HG03108 (cell line): ENCODE results near the gene MPPED2.

Experiments used
- ATAC-seq: cut with Tn5 transposase; IDR thresholded peaks from one replicate; pipeline ENCODE4 v1.9.1; 2021; ENCODE audit warnings: moderate library complexity; ENCODE audit not compliant: unreplicated experiment

Gene MPPED2

GRCh38 chr11:30423886-30424285 is 162.3 kb downstream of the MPPED2 start:
- ATAC-seq: no peak

GRCh38 chr11:30423279-30423648 is 162.9 kb downstream of the MPPED2 start:
- no peak for ATAC-seq

GRCh38 chr11:30422447-30423278 is 163.5 kb downstream of the MPPED2 start:
- ATAC-seq: no peak

- no peak for ATAC-seq
Measured at GRCh38 chr11:30420233-30420787, 165.8 kb downstream of the MPPED2 start.

- ATAC-seq: no peak
Measured at GRCh38 chr11:30414806-30415205, 171.3 kb downstream of the MPPED2 start.

GRCh38 chr11:30414244-30414643 is 171.9 kb downstream of the MPPED2 start:
- ATAC-seq: no peak

GRCh38 chr11:30412509-30412908 is 173.6 kb downstream of the MPPED2 start:
- ATAC-seq: no peak

GRCh38 chr11:30411383-30411782 is 174.8 kb downstream of the MPPED2 start:
- ATAC-seq: no peak

- ATAC-seq: no peak
Measured at GRCh38 chr11:30406978-30407762, 179.0 kb downstream of the MPPED2 start.

- ATAC-seq: no peak
Measured at GRCh38 chr11:30405385-30405784, 180.8 kb downstream of the MPPED2 start.

GRCh38 chr11:30404136-30404535 is 182.0 kb downstream of the MPPED2 start:
- no peak for ATAC-seq

- no peak for ATAC-seq
Measured at GRCh38 chr11:30395751-30396150, 190.4 kb downstream of the MPPED2 start.

- ATAC-seq: no peak
Measured at GRCh38 chr11:30393012-30393411, 193.1 kb downstream of the MPPED2 start.

- ATAC-seq: no peak
Measured at GRCh38 chr11:30392221-30392784, 193.8 kb downstream of the MPPED2 start.

GRCh38 chr11:30388957-30389356 is 197.2 kb downstream of the MPPED2 start:
- ATAC-seq: no peak

- no peak for ATAC-seq
Measured at GRCh38 chr11:30387891-30388861, 198.0 kb downstream of the MPPED2 start.

GRCh38 chr11:30381879-30382278 is 204.3 kb downstream of the MPPED2 start:
- no peak for ATAC-seq

GRCh38 chr11:30380846-30381245 is 205.3 kb downstream of the MPPED2 start:
- ATAC-seq: no peak

- ATAC-seq: no peak
Measured at GRCh38 chr11:30377347-30377746, 208.8 kb downstream of the MPPED2 start.

GRCh38 chr11:30370164-30370563 is 216.0 kb downstream of the MPPED2 start:
- ATAC-seq: no peak
